Ammon's horn (tissue), 1 donor: ENCODE measurements around the gene CD302.
"Not testable (repeated sequence)": the region's sequence is repeated elsewhere in the genome, so short reads cannot be mapped to it uniquely, and the experiment has no call there.

ENCODE experiments used
- DNase-seq: peaks from one replicate; pipeline ENCODE4 v3.0.0-alpha.2; 2016; ENCODE audit warnings: low spot score

Gene CD302

GRCh38 chr2:159748089-159748488 lies 49.9 kb downstream of the CD302 start:
- no peak for DNase-seq

- not testable (repeated sequence) for DNase-seq
These were observed 52.8 kb downstream of the CD302 start for GRCh38 chr2:159745237-159745636.

GRCh38 chr2:159744363-159744762 lies 53.6 kb downstream of the CD302 start:
- DNase-seq: no peak

- DNase-seq: no peak
These were observed 55.2 kb downstream of the CD302 start for GRCh38 chr2:159742846-159743245.

- no peak for DNase-seq
These were observed 59.3 kb downstream of the CD302 start for GRCh38 chr2:159738509-159739390.

GRCh38 chr2:159737917-159738296 lies 60.1 kb downstream of the CD302 start:
- DNase-seq: no peak

- no peak for DNase-seq
These were observed 60.6 kb downstream of the CD302 start for GRCh38 chr2:159737292-159737916.

- DNase-seq: no peak
These were observed 62.0 kb downstream of the CD302 start for GRCh38 chr2:159736048-159736447.

- DNase-seq: no peak
These were observed 62.4 kb downstream of the CD302 start for GRCh38 chr2:159735648-159736047.

- DNase-seq: no peak
These were observed 69.4 kb downstream of the CD302 start for GRCh38 chr2:159728629-159729028.

- DNase-seq: no peak
These were observed 72.3 kb downstream of the CD302 start for GRCh38 chr2:159725713-159726112.

- DNase-seq: not testable (repeated sequence)
These were observed 73.0 kb downstream of the CD302 start for GRCh38 chr2:159724795-159725572.

- DNase-seq: no peak
These were observed 75.4 kb downstream of the CD302 start for GRCh38 chr2:159722580-159722979.

GRCh38 chr2:159720676-159721075 lies 77.3 kb downstream of the CD302 start:
- DNase-seq: no peak
